GM18951 (cell line): ENCODE data around the gene OTOS.

ENCODE experiments used
- POLR2A ChIP-seq: IDR thresholded peaks from 4 replicates; pipeline ENCODE4 v1.6.1; 2011; ENCODE audit warnings: mild to moderate bottlenecking; ENCODE audit not compliant: insufficient read length, insufficient read depth; ENCODE audit errors: extremely low read depth
- in situ Hi-C: fragments of 300-500 bp; cut with MboI; formaldehyde crosslinking; loops from one replicate; pipeline ENCODE4 v1.12.0; 2022; ENCODE audit warnings: low sequenced_read_pairs, mixed read lengths, inconsistent platforms; ENCODE audit not compliant: unreplicated experiment

The OTOS gene

DNA sequence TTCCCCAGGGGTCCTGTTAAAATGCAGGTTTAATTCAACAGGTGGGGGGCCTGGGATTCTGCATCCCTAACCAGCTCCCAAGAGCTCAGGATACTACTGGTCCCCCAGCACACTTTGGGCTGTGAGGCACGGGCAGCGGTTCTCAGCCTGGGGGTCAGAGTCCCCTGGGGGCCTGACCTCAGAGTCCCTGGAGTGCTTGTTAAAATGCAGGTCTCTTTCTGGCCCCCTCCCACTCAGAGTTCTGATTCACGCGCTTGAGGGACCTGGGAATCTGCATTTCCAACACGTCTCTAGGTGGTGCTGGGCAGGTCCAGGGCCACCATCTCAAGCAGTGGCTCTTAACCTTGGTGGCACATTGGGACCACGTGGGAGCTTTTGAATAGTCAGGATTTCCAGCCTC is 2.8 kb upstream of the OTOS start:
- in situ Hi-C loops = loop anchor here (10.0 kb wide), 1 partner anchor 68 kb away; no protein-coding TSS in a partner anchor
- TF ChIP-seq POLR2A = no peak

DNA sequence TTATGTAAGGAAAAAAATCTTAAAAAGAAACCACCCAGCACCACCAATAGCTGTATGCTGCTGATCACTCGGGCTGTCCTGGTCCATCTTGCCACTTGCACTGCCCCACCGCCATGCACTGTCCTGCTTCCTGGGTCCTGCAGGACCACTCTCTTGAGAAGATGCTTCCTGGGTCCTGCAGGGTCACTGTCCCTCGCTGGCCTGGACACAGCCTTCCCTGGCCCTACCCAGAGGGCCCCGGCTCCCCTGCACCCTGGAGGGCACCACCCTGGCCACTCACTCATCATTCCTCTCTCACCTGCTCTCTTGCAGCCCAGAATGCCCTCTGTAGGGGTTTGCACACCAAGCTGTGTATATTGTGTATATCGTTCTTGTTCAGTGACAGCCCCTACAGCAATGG is 2.4 kb upstream of the OTOS start:
- in situ Hi-C loops = loop anchor here (10.0 kb wide), 1 partner anchor 68 kb away; no protein-coding TSS in a partner anchor
- TF ChIP-seq POLR2A = no peak

DNA sequence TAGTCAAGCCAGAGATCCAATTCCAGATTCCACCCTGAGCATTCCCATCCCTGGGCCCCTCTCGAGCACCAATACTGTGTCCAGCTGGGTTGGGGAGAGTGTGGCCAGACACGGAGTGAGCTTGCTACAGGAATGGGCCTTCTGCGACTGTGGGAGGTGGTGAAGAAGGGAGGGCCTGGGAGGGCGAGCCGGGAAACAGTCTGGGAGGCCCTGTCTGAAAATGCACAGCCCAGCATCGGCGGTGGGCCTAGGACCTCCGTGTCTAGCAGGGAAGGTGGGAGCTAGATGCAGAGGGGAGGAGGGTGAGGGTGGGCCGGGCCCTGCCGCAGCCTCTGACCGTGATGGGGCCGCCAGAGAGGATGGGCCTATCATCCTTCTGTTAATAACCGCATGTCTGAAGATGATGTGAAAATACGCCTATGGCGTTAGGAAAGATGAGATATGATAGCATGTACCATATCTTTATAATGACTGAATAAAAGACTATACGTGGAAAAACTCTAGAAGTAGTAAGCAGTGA is 1.9 kb upstream of the OTOS start:
- in situ Hi-C loops = loop anchor here (10.0 kb wide), 1 partner anchor 68 kb away; no protein-coding TSS in a partner anchor
- TF ChIP-seq POLR2A = no peak

DNA sequence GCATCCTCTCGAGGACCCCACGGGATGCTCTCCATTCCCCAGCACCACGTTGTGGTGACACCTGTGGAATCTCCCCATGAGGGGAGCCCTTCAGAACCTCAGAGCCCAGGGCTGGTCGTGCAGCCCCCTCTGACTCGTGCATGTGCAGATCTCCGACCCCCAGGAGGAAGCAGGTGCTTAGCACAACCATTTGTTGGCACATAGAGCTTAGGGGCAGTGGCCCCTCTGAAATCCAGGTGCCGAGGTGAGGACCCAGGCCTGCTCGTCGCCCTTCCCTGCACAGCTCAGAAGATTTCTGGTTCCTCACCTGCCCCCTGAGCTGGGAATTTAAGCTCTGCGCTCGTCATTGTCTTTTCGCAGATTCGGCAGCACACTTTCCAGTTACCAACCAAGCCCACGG is 1.3 kb upstream of the OTOS start:
- no peak for TF ChIP-seq POLR2A
- in situ Hi-C loops = loop anchor here (10.0 kb wide), 1 partner anchor 67 kb away; no protein-coding TSS in a partner anchor

DNA sequence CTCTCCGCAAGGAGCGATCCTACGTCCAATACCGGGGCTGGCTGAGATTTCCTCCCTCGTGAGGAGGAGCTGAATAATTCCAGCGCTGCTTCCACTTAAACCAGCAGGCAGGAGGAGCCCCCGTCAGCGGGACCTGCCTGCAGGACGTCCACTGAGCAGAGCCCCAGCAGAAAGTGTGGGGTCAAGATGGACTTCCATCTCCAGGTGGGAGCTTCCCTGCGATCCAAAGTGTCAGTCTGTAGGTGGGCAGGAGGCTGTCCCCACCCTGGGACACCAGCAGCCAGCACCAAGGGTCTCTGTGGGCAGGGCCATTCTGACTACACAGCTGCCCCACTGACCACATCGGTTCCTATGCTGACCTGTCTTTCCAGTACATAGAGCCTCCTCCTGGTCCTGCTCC is 462 bp upstream of the OTOS start:
- TF ChIP-seq POLR2A = no peak
- in situ Hi-C loops = loop anchor here (10.0 kb wide), 1 partner anchor 66 kb away; no protein-coding TSS in a partner anchor

DNA sequence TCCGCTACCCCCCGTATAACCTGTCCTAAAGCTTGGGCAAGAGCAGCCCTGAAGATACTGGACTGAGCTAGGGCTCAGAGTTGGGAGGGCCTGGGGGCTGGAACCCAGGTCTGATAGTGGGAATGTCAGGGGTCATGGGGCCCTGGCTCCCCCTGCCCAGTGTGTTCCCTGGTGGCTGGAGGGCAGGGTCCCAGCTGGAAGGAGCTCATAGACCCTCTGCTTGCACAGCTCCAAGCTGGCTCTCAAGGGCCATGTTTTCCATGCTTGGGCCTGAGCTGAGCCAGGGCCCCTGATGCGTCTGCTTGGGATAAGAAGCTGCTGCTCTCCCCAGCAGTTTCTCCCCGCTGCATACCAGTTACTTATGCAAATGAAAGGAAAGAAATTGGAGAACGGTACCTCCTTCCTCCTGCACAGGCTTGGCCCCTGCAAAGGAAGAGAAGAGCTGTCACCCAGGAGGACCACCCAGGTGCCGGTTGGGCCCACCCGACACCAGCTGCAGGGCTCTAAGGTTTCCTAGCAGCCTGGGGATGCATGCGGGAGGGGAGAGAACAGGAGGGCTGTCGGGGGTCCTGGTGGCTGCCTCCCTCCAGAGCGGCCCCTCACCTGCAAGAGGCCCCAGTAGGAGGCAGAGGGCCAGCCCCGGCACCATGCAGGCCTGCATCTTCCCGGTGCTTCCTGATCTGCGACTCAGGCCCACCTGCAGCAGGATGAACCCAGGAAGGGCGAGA is 628 bp downstream of the OTOS start:
- in situ Hi-C loops = loop anchor here (10.0 kb wide), 1 partner anchor 65 kb away; no protein-coding TSS in a partner anchor

DNA sequence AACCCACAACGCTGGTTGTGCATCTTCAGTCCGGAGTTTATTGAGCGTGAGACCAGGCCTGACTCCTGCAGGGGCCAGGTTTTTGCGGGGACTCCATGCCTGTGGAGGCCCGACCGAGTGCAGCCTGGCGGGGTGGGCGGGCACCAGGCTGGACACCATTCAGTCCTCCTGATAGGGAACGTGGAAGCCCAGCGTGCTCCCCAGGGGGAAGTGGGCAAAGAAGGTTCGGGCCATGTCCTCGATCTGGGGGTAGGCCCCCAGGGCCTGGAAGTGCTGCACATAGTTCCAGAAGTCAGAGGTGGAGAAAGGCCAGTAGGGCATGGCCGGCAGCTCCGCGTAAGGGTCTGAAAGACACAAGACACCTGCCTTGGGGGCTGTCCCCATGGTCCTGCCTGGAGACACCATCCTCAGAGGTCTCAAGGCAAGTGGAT is 1.4 kb downstream of the OTOS start:
- TF ChIP-seq POLR2A = no peak
- in situ Hi-C loops = no loop called here

More for the DNA sequence above, 628 bp downstream of the OTOS start:
- no peak for TF ChIP-seq POLR2A

DNA sequence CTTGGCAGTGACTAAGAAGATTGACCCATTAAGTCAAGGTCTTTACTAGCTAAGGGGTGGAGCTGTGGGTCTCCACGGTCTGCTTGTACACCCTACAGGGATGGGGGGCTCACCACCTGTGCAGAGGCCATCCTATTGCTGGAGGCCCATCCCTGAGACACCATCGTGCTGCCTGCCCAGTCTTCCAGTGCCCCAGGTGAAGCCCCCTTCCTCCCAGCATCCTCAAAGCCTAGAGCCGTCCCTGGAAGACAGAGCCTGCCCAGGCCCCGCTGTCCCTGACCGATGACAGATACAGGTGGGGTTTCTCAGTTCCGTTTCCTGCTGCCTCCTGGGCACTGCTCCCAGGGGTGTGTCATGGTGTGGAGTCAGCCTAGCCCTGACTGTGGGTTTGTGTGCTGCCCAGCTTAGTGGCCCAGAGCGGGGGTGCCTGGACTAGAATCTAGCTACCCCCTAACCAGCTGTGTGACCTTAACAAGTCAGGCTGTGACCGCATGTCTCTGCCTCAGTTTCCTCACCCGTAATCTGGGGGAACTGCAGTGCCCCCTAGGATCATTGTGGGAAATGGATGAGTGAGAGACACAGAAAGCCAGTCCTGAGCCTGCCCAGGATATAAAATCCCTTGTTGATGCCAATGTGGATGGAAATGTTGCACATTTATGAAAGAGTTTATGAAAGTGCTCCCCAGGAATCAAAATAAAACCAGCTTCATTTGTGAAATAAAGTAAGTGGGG is 2.0 kb downstream of the OTOS start:
- in situ Hi-C loops = no loop called here
- no peak for TF ChIP-seq POLR2A

DNA sequence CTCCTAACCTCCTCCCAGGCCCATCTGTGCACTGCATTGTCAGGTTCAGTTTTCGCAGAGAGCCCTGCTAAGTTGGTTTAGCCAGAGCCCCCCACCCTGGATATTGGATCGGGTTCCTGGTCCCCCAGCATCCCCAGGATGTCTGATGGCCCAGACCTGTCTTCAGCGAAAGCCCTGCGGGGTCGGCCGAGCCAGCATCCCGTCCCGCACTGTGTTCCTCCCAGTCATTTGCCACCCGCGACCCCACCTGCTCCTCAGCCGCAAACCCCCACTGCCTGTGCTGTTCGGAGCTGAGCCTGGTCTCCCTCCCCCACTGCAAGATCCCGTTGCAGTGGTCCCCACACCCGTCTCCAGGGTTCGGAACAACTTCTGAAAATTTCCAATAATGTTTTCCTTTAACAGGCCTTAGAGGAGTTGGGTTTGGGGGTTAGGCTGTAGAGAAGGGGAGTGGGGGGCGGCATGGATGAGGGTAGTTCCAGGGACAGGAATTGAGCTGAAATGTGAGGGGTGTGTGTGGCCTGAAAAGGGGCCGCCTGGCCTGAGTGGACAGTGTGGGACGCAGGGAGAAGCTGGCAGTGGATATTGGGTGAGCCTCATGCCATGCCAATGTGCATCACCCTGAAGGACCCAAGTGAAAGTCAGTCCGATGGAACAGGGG is 2.7 kb downstream of the OTOS start:
- no peak for TF ChIP-seq POLR2A
- in situ Hi-C loops = no loop called here

DNA sequence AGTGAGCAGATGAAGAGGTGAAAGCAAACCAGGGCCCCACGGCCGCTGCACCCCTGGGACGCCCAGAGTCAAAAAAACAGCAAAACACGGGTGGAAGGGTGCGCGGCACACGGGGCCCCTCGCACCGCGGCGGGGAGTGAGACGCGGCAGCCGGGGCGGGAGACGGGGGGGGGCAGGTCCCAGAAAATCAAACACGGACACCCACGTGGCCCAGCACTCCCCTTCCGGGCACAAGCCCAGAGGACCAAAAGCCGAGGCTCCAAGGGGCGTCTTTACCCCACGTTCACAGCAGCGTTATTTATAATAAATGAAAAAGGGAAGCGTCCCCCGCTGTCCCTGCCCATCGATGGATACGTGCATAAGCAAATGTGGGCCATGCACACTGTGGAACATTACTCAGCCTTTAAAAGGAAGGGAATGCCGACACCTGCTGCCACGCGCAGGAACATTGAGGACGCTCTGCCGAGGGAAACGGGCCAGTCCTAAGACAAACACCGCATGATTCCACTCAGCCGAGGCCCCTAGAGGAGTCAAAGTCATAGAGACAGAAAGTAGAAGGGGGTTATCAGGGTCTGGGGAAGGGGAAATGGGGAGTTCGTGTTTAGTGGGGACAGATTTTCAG is 3.7 kb downstream of the OTOS start:
- in situ Hi-C loops = no loop called here
- TF ChIP-seq POLR2A = no peak

DNA sequence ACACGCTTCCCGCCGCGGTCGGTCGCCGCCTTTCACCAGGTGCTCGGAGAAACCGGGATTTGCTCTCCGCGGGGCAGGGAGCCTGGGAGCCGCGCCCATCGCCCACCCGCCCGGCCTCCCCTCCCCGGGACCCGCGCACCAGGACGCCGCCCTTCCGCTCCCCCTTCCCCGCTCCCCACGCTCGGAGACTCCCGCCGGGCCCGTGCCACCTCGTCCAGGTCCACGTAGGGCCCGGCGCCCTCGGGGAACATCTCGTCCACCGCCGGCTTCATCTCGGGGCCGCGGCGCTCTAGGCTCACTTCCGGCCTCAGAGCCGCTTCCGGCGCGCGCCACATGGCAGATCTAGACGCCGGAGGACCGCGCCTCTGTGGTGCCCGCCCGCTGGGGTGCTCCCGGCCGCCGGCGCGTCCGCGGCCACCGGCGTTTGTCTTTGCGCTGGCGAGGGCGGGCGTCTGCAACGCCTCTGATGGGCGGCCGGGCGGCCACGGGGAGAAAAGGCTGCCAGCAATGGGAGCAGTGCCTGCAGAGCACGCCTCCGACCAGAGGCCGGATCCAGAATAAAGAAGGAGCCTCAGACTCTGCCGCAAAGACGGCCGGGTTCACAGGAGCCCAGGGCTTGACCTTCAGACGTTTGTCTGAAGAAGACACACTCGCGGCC is 4.3 kb downstream of the OTOS start, which contains the start of gene COPS9:
COPS9 (minus strand) TSS at position 293 of the 658 bp plus-strand sequence; CDS start at position 272, 21 bp downstream.
- in situ Hi-C loops = no loop called here
- TF ChIP-seq POLR2A = peak; percentile 83

DNA sequence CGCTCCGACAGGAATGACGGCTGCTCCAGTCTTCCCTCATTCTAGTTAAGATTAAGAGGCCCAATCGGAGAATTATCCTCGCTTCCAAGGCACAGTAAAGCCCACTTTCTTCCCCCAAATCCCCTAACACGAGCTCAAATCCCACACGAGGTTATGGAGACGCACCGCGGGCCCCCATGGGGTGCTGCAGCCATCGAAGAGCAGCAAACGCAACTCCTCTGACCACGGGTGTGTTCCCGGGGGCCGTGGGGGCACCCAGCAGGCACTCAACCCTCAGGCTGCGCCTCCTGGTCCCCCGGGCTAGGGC is 4.8 kb downstream of the OTOS start:
- no peak for TF ChIP-seq POLR2A
- in situ Hi-C loops = no loop called here
